Endothelial cell of hepatic sinusoid (primary cell): ENCODE results near the gene COQ8B.

Source experiments
- in situ Hi-C: cut with HindIII; loops from 2 replicates; pipeline ENCODE4 v1.10.0; 2017; ENCODE audit warnings: low sequenced_read_pairs

The COQ8B gene

GRCh38 chr19:40642051-40642706, 74.5 kb downstream of the COQ8B start:
- in situ Hi-C loops, result no loop called here
